H1 (cell line): ENCODE data around the gene DTD1. TPM values are rescaled to one million over a fixed set of nuclear protein-coding genes. Genes with fewer than 3 reads are reported as not detected.

ENCODE experiments used
- BCL11A ChIP-seq, 2 experiments: IDR thresholded peaks; one replicate each; pipeline ENCODE4 v1.6.1; 2011; ENCODE audit warnings: low read depth in 2 of 2, low read length in 2 of 2, mild to moderate bottlenecking in 2 of 2
- CBX5 ChIP-seq: fragments of 300-800, 300-1000 bp; sonication (generic); IDR thresholded peaks from 2 replicates; pipeline ENCODE4 v1.7.1; 2016; ENCODE audit warnings: antibody characterized with exemption, low read length, low read depth
- NANOG ChIP-seq: IDR thresholded peaks from 2 replicates; pipeline ENCODE4 v1.6.1; 2011; ENCODE audit warnings: low read length, low read depth, mild to moderate bottlenecking, inconsistent platforms; ENCODE audit not compliant: insufficient read depth, poor library complexity, severe bottlenecking
- TEAD4 ChIP-seq: IDR thresholded peaks from 2 replicates; pipeline ENCODE4 v1.6.1; 2012; ENCODE audit warnings: low read depth, low read length, inconsistent platforms, mixed read lengths
- polyA plus RNA-seq, 7 experiments: library from polyadenylated mRNA; depleted of rRNA in 3 of 7; stranded (reverse) in 5 of 7; unstranded in 2 of 7; fragments of >200 nt in 5 of 7; fragments of 200-250 nt in 2 of 7; gene quantifications; 1 replicate in 5 of 7; 2 replicates in 1 of 7; 4 replicates in 1 of 7; pipeline versions ENCODE4 v1.2.1 to v1.2.3, GENCODE V29; 2011 to 2013; ENCODE audit warnings: missing spikeins in 2 of 7, mixed read lengths in 2 of 7
- total RNA-seq: library from RNA; stranded (reverse); fragmentation: NEBNext Ultra II Directional; extraction: Animal tissue kit (Norgen Biotek cat#: 25700); gene quantifications from 2 replicates; pipeline ENCODE4 v1.2.1, GENCODE V29; 2021
- TF ChIP-seq, protein P1 (sequence below): fragments of 300-600 bp; sonication (generic); IDR thresholded peaks from 2 replicates; pipeline ENCODE4 v1.7.1; 2012; ENCODE audit warnings: low read length, moderate library complexity, mild to moderate bottlenecking, inconsistent platforms; ENCODE audit not compliant: insufficient replicate concordance

Gene DTD1
- total and polyA plus RNA-seq, 2 of the 8 experiments (the other 6 are each of a cell fraction or from before 2014, with no cell fraction given), result 49.7 to 66.6 TPM

DNA sequence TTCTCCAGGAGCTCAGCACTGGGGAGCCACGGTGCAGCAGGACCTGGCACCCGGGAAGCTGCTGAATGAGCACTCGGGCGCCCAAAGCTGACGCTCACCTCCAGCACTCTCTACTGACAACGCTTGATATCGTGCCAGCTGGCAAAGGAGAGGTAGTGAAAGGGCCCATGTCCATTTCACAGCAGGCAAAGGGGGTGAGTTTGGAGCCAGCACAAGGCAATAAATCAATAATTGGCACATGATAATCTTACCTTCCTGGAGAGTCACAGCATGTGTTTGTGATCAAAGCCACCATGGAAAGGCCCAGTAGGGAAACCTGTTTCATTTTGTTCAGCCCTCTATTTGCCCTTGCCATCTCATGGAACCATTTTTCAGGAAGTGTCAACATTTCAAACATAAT lies 43.9 kb upstream of the DTD1 start (continued):
- TF ChIP-seq NANOG, result no peak
- TF ChIP-seq CBX5, result no peak
- TF ChIP-seq TEAD4, result no peak
- TF ChIP-seq, protein P1, sequence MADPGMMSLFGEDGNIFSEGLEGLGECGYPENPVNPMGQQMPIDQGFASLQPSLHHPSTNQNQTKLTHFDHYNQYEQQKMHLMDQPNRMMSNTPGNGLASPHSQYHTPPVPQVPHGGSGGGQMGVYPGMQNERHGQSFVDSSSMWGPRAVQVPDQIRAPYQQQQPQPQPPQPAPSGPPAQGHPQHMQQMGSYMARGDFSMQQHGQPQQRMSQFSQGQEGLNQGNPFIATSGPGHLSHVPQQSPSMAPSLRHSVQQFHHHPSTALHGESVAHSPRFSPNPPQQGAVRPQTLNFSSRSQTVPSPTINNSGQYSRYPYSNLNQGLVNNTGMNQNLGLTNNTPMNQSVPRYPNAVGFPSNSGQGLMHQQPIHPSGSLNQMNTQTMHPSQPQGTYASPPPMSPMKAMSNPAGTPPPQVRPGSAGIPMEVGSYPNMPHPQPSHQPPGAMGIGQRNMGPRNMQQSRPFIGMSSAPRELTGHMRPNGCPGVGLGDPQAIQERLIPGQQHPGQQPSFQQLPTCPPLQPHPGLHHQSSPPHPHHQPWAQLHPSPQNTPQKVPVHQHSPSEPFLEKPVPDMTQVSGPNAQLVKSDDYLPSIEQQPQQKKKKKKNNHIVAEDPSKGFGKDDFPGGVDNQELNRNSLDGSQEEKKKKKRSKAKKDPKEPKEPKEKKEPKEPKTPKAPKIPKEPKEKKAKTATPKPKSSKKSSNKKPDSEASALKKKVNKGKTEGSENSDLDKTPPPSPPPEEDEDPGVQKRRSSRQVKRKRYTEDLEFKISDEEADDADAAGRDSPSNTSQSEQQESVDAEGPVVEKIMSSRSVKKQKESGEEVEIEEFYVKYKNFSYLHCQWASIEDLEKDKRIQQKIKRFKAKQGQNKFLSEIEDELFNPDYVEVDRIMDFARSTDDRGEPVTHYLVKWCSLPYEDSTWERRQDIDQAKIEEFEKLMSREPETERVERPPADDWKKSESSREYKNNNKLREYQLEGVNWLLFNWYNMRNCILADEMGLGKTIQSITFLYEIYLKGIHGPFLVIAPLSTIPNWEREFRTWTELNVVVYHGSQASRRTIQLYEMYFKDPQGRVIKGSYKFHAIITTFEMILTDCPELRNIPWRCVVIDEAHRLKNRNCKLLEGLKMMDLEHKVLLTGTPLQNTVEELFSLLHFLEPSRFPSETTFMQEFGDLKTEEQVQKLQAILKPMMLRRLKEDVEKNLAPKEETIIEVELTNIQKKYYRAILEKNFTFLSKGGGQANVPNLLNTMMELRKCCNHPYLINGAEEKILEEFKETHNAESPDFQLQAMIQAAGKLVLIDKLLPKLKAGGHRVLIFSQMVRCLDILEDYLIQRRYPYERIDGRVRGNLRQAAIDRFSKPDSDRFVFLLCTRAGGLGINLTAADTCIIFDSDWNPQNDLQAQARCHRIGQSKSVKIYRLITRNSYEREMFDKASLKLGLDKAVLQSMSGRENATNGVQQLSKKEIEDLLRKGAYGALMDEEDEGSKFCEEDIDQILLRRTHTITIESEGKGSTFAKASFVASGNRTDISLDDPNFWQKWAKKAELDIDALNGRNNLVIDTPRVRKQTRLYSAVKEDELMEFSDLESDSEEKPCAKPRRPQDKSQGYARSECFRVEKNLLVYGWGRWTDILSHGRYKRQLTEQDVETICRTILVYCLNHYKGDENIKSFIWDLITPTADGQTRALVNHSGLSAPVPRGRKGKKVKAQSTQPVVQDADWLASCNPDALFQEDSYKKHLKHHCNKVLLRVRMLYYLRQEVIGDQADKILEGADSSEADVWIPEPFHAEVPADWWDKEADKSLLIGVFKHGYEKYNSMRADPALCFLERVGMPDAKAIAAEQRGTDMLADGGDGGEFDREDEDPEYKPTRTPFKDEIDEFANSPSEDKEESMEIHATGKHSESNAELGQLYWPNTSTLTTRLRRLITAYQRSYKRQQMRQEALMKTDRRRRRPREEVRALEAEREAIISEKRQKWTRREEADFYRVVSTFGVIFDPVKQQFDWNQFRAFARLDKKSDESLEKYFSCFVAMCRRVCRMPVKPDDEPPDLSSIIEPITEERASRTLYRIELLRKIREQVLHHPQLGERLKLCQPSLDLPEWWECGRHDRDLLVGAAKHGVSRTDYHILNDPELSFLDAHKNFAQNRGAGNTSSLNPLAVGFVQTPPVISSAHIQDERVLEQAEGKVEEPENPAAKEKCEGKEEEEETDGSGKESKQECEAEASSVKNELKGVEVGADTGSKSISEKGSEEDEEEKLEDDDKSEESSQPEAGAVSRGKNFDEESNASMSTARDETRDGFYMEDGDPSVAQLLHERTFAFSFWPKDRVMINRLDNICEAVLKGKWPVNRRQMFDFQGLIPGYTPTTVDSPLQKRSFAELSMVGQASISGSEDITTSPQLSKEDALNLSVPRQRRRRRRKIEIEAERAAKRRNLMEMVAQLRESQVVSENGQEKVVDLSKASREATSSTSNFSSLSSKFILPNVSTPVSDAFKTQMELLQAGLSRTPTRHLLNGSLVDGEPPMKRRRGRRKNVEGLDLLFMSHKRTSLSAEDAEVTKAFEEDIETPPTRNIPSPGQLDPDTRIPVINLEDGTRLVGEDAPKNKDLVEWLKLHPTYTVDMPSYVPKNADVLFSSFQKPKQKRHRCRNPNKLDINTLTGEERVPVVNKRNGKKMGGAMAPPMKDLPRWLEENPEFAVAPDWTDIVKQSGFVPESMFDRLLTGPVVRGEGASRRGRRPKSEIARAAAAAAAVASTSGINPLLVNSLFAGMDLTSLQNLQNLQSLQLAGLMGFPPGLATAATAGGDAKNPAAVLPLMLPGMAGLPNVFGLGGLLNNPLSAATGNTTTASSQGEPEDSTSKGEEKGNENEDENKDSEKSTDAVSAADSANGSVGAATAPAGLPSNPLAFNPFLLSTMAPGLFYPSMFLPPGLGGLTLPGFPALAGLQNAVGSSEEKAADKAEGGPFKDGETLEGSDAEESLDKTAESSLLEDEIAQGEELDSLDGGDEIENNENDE, result no peak
- no peak for TF ChIP-seq BCL11A (IDR thresholded peaks at IDR 0.05; ENCODE audit: low read depth in 2 of 2, low read length in 2 of 2)
